HepG2 (cell line): ENCODE results near the gene HLA-B. TPM values are rescaled to one million over a fixed set of nuclear protein-coding genes. Genes with fewer than 3 reads are reported as not detected.

Source experiments
- AKAP8 ChIP-seq: sonication (generic); formaldehyde crosslinking; IDR thresholded peaks from 2 replicates; pipeline ENCODE4 v1.5.1; 2020; ENCODE audit warnings: mild to moderate bottlenecking, missing genetic modification reagents
- ARID5B ChIP-seq: IDR thresholded peaks from 2 replicates; pipeline ENCODE4 v1.4.0; 2020; ENCODE audit warnings: mild to moderate bottlenecking, missing genetic modification reagents
- FOXK1 ChIP-seq: sonication (generic); formaldehyde crosslinking; IDR thresholded peaks from 2 replicates; pipeline ENCODE4 v1.4.0; 2020; ENCODE audit warnings: low read depth, missing genetic modification reagents, borderline replicate concordance
- KLF15 ChIP-seq: sonication (generic); formaldehyde crosslinking; IDR thresholded peaks from 2 replicates; pipeline ENCODE4 v1.8.1; 2023; ENCODE audit warnings: borderline replicate concordance, mild to moderate bottlenecking, inconsistent platforms, missing genetic modification reagents, mixed read lengths
- LBX2 ChIP-seq: sonication (generic); formaldehyde crosslinking; IDR thresholded peaks from 2 replicates; pipeline ENCODE4 v1.5.0; 2020; ENCODE audit warnings: missing genetic modification reagents, mild to moderate bottlenecking, borderline replicate concordance
- NAIF1 ChIP-seq: sonication (generic); formaldehyde crosslinking; IDR thresholded peaks from 2 replicates; pipeline ENCODE4 v1.5.0; 2020; ENCODE audit warnings: mild to moderate bottlenecking, missing genetic modification reagents, borderline replicate concordance
- NFE2 ChIP-seq: sonication (generic); formaldehyde crosslinking; IDR thresholded peaks from 2 replicates; pipeline ENCODE4 v1.4.0; 2020; ENCODE audit warnings: missing genetic modification reagents
- NPAS2 ChIP-seq: sonication (generic); formaldehyde crosslinking; IDR thresholded peaks from 2 replicates; pipeline ENCODE4 v1.8.0; 2022; ENCODE audit warnings: mild to moderate bottlenecking, missing genetic modification reagents, borderline replicate concordance
- POGK ChIP-seq: sonication (generic); formaldehyde crosslinking; conservative IDR thresholded peaks from 2 replicates; pipeline ENCODE4 v1.8.0; 2022; ENCODE audit warnings: mild to moderate bottlenecking, moderate library complexity, missing genetic modification reagents
- POLR2A ChIP-seq, 2 experiments: IDR thresholded peaks; 2 replicates each; pipeline ENCODE4 v1.6.1; 2011; ENCODE audit warnings: low read depth in 2 of 2, low read length in 2 of 2, mild to moderate bottlenecking in 1 of 2, moderate library complexity in 1 of 2; ENCODE audit not compliant: insufficient read depth in 1 of 2
- SMC3 ChIP-seq: IDR thresholded peaks from 2 replicates; pipeline ENCODE4 v1.6.1; 2011; ENCODE audit warnings: low read length, improper control_type of control experiment
- TBP ChIP-seq: sonication (generic); formaldehyde crosslinking; IDR thresholded peaks from 2 replicates; pipeline ENCODE4 v1.5.0; 2020; ENCODE audit warnings: missing genetic modification reagents
- ZBTB20 ChIP-seq: sonication (generic); formaldehyde crosslinking; IDR thresholded peaks from 2 replicates; pipeline ENCODE4 v1.8.1; 2023; ENCODE audit warnings: missing genetic modification reagents, low read depth, mild to moderate bottlenecking, borderline replicate concordance
- ZFP36 ChIP-seq: fragments of 150-350 bp; IDR thresholded peaks from 2 replicates; pipeline ENCODE4 v1.6.1; 2018; ENCODE audit warnings: borderline replicate concordance, low read length, low read depth; ENCODE audit not compliant: partially characterized antibody
- ZNF12 ChIP-seq: sonication (generic); formaldehyde crosslinking; IDR thresholded peaks from 2 replicates; pipeline ENCODE4 v1.5.0; 2020; ENCODE audit warnings: missing genetic modification reagents
- ZNF225 ChIP-seq: sonication (generic); formaldehyde crosslinking; IDR thresholded peaks from 2 replicates; pipeline ENCODE4 v1.4.0; 2020; ENCODE audit warnings: mild to moderate bottlenecking, missing genetic modification reagents
- ZNF30 ChIP-seq: sonication (generic); formaldehyde crosslinking; IDR thresholded peaks from 2 replicates; pipeline ENCODE4 v1.5.0; 2020; ENCODE audit warnings: mild to moderate bottlenecking, missing genetic modification reagents
- ZNF44 ChIP-seq: sonication (generic); formaldehyde crosslinking; IDR thresholded peaks from 2 replicates; pipeline ENCODE4 v1.5.1; 2020; ENCODE audit warnings: mild to moderate bottlenecking, missing genetic modification reagents
- ZNF749 ChIP-seq: sonication (generic); formaldehyde crosslinking; IDR thresholded peaks from 2 replicates; pipeline ENCODE4 v1.8.0; 2022; ENCODE audit warnings: mild to moderate bottlenecking, missing genetic modification reagents, moderate library complexity, borderline replicate concordance
- ZSCAN20 ChIP-seq: sonication (generic); formaldehyde crosslinking; IDR thresholded peaks from 2 replicates; pipeline ENCODE4 v1.4.0; 2020; ENCODE audit warnings: missing genetic modification reagents, mild to moderate bottlenecking, borderline replicate concordance
- polyA plus RNA-seq, 8 experiments: library from polyadenylated mRNA; depleted of rRNA in 3 of 8; stranded (reverse) in 7 of 8; unstranded in 1 of 8; fragments of >200 nt; fragmentation: Illumina TruSeq in 4 of 8; extraction: Trizol in 4 of 8; gene quantifications; 2 replicates each; pipeline versions ENCODE4 v1.2.1 to v1.2.3, GENCODE V29; 2011 to 2016; ENCODE audit warnings: low read depth in 4 of 8, missing spikeins in 1 of 8, mixed read lengths in 1 of 8; ENCODE audit not compliant: insufficient read depth in 1 of 8
- total RNA-seq, 5 experiments: library from RNA; depleted of rRNA; stranded (reverse); fragments of >200 nt; fragmentation: Illumina TruSeq; extraction: Trizol; gene quantifications; 2 replicates each; pipeline ENCODE4 v1.2.3, GENCODE V29; 2016; ENCODE audit warnings: low read depth in 1 of 5
- TF ChIP-seq, protein P1 (sequence below): sonication (generic); formaldehyde crosslinking; IDR thresholded peaks from 2 replicates; pipeline ENCODE4 v1.5.0; 2020; ENCODE audit warnings: mild to moderate bottlenecking, missing genetic modification reagents

Gene HLA-B
- total and polyA plus RNA-seq, 2 of the 13 experiments (the other 11 are each of a cell fraction or from before 2014, with no cell fraction given): 35.3 to 88.9 TPM

DNA sequence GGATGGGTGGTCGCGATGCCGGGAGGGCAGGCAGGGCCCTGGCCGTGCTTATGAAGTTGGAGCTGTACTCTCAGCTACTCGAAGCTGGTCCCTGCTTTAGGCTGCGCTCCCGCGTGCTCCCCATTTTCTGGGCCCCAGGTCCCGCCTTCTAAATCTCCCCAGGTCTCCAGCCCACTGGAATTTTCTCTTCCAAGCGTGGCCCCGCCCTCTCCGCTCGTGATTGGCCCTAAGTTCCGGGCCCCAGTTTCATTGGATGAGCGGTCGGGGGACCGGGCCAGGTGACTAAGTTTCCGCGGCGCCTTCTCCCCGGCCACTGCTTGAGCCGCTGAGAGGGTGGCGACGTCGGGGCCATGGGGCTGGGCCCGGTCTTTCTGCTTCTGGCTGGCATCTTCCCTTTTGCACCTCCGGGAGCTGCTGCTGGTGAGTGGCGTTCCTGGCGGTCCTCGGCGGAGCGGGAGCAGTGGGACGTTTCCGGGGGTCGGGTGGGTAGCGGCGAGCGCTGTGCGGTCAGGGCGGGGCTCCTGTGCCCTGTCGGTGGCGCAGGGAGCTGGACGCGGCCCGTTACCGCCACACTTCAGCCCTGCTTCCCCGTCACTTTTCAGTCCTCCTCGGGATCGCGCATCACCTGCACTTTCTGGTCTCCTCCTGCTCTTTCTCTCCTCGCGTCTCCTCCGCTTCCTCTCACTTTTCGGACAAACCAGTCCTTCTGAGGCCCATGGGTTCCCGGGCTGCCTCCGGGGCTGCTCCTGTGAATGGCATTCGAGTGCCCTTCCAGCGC lies 46.5 kb upstream of the HLA-B start, which contains the start of gene MICA (continued):
- peak; percentile 90 for TF ChIP-seq POGK (CRISPR knock-in tag)
- peak; percentile 91 for TF ChIP-seq ZBTB20 (CRISPR knock-in tag)
- TF ChIP-seq POLR2A (IDR thresholded peaks at IDR 0.05; ENCODE audit: insufficient read depth in 1 of 2, low read depth in 2 of 2, low read length in 2 of 2): peak; percentile 70 to 94
- TF ChIP-seq NFE2 (CRISPR knock-in tag): no peak
- TF ChIP-seq NAIF1 (CRISPR knock-in tag): peak; percentile 50; the same call in 1 of the 2 replicates
- TF ChIP-seq ZNF44: no peak; the same call in 1 of the 2 replicates
- peak; percentile 90; the same call in 1 of the 2 replicates for TF ChIP-seq ZNF30 (CRISPR knock-in tag)
- no peak for TF ChIP-seq FOXK1 (CRISPR knock-in tag)
- TF ChIP-seq ZNF749 (CRISPR knock-in tag): peak; percentile 65
- peak; percentile 28 for TF ChIP-seq ARID5B (CRISPR knock-in tag)
- no peak for TF ChIP-seq ZFP36
- TF ChIP-seq, protein P1, sequence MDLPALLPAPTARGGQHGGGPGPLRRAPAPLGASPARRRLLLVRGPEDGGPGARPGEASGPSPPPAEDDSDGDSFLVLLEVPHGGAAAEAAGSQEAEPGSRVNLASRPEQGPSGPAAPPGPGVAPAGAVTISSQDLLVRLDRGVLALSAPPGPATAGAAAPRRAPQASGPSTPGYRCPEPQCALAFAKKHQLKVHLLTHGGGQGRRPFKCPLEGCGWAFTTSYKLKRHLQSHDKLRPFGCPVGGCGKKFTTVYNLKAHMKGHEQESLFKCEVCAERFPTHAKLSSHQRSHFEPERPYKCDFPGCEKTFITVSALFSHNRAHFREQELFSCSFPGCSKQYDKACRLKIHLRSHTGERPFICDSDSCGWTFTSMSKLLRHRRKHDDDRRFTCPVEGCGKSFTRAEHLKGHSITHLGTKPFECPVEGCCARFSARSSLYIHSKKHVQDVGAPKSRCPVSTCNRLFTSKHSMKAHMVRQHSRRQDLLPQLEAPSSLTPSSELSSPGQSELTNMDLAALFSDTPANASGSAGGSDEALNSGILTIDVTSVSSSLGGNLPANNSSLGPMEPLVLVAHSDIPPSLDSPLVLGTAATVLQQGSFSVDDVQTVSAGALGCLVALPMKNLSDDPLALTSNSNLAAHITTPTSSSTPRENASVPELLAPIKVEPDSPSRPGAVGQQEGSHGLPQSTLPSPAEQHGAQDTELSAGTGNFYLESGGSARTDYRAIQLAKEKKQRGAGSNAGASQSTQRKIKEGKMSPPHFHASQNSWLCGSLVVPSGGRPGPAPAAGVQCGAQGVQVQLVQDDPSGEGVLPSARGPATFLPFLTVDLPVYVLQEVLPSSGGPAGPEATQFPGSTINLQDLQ (CRISPR knock-in tag): no peak
- TF ChIP-seq SMC3: no peak
- TF ChIP-seq TBP: no peak
- TF ChIP-seq KLF15 (CRISPR knock-in tag): peak; percentile 69; the same call in 1 of the 2 replicates
- TF ChIP-seq LBX2 (CRISPR knock-in tag): peak; percentile 85
- TF ChIP-seq AKAP8: peak; percentile 80; the same call in 1 of the 2 replicates
- TF ChIP-seq ZNF225 (CRISPR knock-in tag): peak; percentile 75; the same call in 1 of the 2 replicates
- TF ChIP-seq NPAS2 (CRISPR knock-in tag): no peak
- no peak for TF ChIP-seq ZNF12 (CRISPR knock-in tag)
- TF ChIP-seq ZSCAN20 (CRISPR knock-in tag): peak; percentile 98
